ENCODE measurements around the gene DAPP1.

The DAPP1 gene

GRCh38 chr4:99843413-99843812, 26.8 kb downstream of the DAPP1 start:
- TF ChIP-seq YY1 (IDR thresholded peaks at IDR 0.05; ENCODE audit: low read depth) (no peak), RAD21 (IDR thresholded peaks at IDR 0.05; ENCODE audit: low read depth) (no peak), USF1 (IDR thresholded peaks at IDR 0.05) (no peak), CREB1 (IDR thresholded peaks at IDR 0.05; ENCODE audit: low read depth) (no peak), TAF1 (IDR thresholded peaks at IDR 0.05; ENCODE audit: low read depth) (no peak), REST (IDR thresholded peaks at IDR 0.05; ENCODE audit: low read depth) (no peak), TEAD4 (IDR thresholded peaks at IDR 0.05) (no peak), EGR1 (IDR thresholded peaks at IDR 0.05) (no peak), CEBPB (IDR thresholded peaks at IDR 0.05) (no peak)

GRCh38 chr4:99844048-99844447, 27.4 kb downstream of the DAPP1 start:
- TF ChIP-seq TAF1 (IDR thresholded peaks at IDR 0.05; ENCODE audit: low read depth) (no peak), TCF12 (IDR thresholded peaks at IDR 0.05; ENCODE audit: low read depth) (no peak), YY1 (IDR thresholded peaks at IDR 0.05; ENCODE audit: low read depth) (no peak), CREB1 (IDR thresholded peaks at IDR 0.05; ENCODE audit: low read depth) (no peak), EGR1 (IDR thresholded peaks at IDR 0.05) (no peak), TEAD4 (IDR thresholded peaks at IDR 0.05) (no peak), FOXM1 (IDR thresholded peaks at IDR 0.05; ENCODE audit: borderline replicate concordance, low read depth) (no peak), CEBPB (IDR thresholded peaks at IDR 0.05) (no peak), MAX (IDR thresholded peaks at IDR 0.05) (no peak), REST (IDR thresholded peaks at IDR 0.05; ENCODE audit: low read depth) (no peak), RAD21 (IDR thresholded peaks at IDR 0.05; ENCODE audit: low read depth) (no peak), USF1 (IDR thresholded peaks at IDR 0.05) (no peak)

- no peak for TF ChIP-seq MAX (IDR thresholded peaks at IDR 0.05)
- no peak for TF ChIP-seq ZBTB7A (IDR thresholded peaks at IDR 0.05; ENCODE audit: low read depth)
- TF ChIP-seq RAD21 (IDR thresholded peaks at IDR 0.05; ENCODE audit: low read depth): no peak
Measured at GRCh38 chr4:99845179-99845578, 28.6 kb downstream of the DAPP1 start.

GRCh38 chr4:99845708-99846469, 29.3 kb downstream of the DAPP1 start:
- TF ChIP-seq EP300 (IDR thresholded peaks at IDR 0.05; ENCODE audit: borderline replicate concordance) (no peak), NFIC (IDR thresholded peaks at IDR 0.05) (no peak), FOXM1 (IDR thresholded peaks at IDR 0.05; ENCODE audit: borderline replicate concordance, low read depth) (no peak), ZBTB7A (IDR thresholded peaks at IDR 0.05; ENCODE audit: low read depth) (no peak), MAX (IDR thresholded peaks at IDR 0.05) (no peak), TEAD4 (IDR thresholded peaks at IDR 0.05) (no peak), RAD21 (IDR thresholded peaks at IDR 0.05; ENCODE audit: low read depth) (no peak), TAF1 (IDR thresholded peaks at IDR 0.05; ENCODE audit: low read depth) (no peak), CREB1 (IDR thresholded peaks at IDR 0.05; ENCODE audit: low read depth) (no peak)

- no peak for TF ChIP-seq TCF12 (IDR thresholded peaks at IDR 0.05; ENCODE audit: low read depth)
- no peak for TF ChIP-seq CEBPB (IDR thresholded peaks at IDR 0.05)
- no peak for TF ChIP-seq NFIC (IDR thresholded peaks at IDR 0.05)
- no peak for TF ChIP-seq USF1 (IDR thresholded peaks at IDR 0.05)
- TF ChIP-seq EGR1 (IDR thresholded peaks at IDR 0.05): no peak
- TF ChIP-seq EP300 (IDR thresholded peaks at IDR 0.05; ENCODE audit: borderline replicate concordance): no peak
Measured at GRCh38 chr4:99846891-99847290, 30.3 kb downstream of the DAPP1 start.
